ENCODE measurements around the gene NUP93.
"Not testable (repeated sequence)": the region's sequence is repeated elsewhere in the genome, so short reads cannot be mapped to it uniquely, and the experiment has no call there.

Gene NUP93

DNA sequence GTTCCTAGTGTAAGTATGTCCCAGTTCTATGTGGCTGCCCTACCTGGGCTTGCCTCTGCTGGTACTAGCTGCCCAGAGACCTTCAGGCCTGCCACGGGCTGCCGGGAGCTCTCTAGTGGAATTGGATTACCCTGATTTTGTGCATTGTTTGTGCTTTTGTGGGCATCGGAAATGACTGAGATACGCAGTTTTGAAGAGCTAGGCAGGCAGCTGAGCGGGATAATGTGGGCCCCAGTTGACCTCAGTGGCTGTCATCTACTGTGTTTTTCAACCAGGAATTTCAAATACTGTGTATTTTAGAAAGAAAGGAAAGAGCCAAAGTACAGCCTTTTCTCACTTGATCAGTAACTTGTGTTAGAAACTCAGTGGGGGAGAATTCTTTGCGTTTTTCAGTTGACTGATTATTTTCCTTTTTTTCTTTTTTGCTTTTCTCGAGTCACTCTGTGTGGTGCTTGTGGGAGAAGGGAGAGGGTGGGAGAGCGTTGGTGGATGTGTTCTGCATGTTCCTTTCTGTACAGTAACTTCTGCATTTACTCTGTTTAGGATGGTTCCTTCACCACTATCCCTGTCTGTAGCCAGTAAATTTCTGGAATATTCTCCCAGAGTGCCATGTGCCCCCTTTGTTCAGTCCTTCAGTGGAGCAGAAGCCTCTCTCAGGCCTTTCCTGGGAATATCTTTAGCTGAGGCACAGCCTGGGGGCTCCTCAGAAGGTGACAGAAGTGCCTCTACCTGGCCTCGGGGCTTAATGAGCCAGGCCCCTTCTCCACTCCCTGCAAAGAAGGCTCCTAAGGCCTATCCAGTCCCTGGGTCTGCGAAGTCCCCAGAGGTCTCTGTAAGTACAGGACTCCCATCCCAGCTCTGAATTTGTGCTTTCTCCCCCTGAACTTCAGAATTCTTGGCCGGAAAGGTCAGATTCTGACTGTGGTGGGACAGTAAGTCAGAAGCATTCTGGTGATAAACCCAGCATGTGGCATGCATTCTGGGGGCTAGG is 120.1 kb downstream of the NUP93 start:
- DNase-seq (ENCODE audit: low spot score): no peak

DNA sequence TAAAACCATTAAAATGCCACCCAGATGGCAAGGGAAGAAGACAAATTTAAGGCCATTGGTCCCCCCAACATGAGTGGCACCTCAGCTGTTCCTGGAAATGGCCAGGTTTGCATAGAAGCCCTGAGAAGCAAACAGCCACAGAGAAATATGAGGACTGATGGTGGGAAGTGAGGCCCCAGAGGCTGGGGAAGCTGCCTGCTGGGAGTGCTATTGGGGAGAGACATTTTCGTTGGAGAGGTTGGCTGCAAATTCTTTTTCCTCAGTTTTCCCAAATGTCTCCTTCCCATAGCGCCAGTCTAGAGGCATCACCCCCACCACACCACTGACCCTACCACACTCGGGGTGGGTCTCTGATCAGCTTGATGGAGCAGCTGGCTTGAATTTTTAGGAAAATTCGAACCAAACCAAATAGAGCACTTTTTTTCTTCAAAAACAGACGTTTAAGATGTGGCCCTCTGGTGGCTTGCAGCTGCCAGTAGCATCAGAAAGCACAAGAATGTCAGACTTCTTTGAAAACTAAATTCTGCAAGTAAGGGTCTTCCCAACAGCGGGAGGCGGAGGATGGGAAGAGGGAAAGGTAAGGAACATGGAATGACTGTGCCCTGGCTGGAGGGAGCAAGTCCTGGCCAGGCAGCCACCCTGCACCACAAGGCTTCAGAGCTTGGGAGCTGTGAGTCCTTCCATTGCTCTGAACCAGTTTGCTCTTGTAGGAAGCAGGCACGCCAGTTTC is 121.9 kb downstream of the NUP93 start:
- DNase-seq (ENCODE audit: low spot score): no peak

DNA sequence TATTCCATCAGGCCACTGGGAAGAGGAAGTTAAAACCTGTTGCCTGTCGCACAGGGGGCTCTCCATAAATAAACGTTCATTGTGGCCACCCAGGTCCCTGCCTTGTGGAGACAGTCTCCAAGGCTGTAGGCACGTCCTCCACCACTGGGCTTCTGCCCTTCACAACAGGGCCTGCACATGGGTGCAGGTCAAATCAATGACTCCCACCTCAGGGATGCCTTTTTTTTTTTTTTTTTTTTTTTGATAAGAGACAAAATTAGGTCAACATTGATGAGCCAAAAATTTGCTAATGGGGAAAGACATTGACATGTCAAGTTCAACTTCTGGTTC is 122.4 kb downstream of the NUP93 start:
- DNase-seq (ENCODE audit: low spot score): no peak

DNA sequence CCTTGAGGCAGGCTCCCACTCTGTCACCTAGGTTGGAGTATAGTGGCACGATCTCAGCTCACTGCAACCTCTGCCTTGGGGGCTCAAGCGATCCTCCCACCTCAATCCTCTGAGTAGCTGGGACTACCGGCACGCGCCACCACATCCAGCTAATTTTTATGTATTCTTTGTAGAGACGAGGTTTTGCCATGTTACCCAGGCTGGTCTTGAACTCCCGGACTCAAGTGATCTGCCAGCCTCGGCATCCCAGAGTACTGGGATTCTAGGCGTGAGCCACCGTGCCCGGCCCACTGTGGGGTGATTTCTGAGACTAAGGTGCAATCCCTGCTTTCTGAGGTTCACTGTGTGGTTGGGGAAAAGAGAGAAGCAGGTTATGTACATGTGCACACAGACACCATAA is 123.0 kb downstream of the NUP93 start:
- no peak for DNase-seq (ENCODE audit: low spot score)

DNA sequence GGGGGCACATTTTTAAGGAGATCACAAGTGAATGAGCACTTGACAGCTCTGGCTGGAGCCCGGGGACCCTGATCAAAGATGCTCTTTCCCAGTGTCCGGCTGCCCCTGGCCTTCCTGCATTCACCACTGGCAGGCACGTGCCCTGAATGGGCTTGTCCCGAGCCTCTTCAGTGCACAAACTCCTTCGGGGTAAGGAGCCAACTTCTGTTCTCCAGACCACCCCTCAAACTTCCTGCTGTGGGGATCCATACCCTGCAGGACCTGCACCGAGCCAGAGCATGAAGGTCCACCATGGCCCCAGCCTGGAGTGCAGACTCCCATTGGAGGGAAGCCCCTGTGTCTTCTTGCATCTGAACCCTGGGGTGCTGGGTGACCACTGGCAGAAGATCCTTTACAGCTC is 125.3 kb downstream of the NUP93 start:
- no peak for DNase-seq (ENCODE audit: low spot score)

DNA sequence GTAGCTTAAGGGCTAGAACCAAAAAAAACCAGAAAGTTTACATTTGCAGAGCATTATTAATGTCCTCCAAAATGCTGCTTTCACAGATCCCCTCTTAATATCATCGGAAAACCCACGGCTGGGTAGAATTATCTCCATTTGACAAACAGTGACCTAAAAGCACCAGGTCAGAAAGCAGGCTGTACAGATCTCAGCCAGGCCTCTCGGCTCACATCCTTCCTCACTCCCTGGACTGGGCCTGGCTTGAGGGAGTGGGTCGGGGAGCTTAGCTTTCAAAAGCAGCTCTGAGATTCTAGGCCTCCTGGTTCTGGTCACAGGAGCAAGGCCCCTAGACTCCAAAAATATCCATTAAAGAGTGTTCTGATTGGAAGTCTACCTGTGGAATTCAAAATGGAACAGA is 126.0 kb downstream of the NUP93 start:
- DNase-seq (ENCODE audit: low spot score): no peak

DNA sequence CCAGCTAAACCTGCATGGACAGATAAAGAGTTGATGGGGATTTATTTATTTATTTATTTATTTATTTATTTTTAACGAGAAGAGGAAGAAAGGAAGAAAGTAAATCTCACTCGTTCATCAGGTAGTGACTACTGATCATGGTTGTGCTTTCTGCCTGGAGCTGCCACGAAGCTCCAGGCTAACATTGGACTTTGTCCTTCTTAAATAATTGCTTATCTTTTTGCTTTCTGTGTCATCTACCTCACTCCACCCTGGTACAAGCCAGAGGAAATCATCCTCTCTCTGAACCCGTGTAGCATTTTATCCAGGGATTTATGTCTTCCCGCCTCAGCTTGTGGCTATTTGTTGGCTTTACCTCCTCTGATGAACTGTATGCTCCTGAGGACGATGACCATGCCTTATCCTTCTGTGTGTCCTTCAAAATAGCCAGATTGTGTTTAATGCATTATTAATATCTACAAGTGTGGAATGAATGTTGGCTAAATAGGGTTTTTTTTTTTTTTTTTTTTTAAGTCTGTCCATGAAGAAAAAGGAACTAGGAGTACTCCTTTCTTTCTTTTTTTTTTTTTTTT is 127.0 kb downstream of the NUP93 start:
- DNase-seq (ENCODE audit: low spot score): no peak

DNA sequence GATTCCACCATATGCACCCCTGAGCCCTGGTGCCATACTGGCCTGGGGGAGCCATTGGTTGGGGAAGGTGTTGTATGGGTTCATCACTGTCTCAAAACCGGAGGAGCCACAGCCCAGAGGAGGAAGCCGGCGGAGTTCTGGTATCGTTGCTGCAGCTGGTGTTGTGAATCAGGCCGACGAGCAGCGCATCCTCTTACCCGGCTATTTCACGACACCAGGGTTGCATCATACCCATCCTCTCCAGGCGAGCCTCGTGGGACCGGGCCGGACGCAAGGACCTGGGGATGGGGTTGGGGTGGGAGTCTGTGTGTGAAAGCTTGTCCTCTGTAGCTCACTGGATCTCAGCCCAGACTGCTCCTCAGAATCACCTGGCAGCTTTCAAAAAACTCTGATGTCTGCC is 128.4 kb downstream of the NUP93 start:
- DNase-seq (ENCODE audit: low spot score): no peak

DNA sequence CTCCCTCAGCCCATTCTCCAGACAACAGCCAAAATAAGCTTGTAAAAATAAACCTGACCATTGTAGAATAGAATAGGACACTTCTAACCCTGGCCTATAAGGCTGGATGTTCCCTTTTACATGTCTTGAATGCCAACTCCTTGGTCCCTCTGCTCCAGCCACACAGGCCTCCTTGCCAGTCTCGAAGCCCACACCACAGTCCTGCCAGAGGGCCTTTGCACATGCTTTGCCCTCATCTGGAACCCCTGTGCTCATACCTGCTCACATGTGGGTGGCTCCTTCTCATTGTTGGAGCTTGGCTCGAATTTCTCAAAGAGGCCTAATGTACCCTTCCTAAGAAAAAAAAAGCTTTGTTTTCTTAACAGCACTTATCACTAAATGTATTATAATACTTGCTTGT is 129.7 kb downstream of the NUP93 start:
- DNase-seq (ENCODE audit: low spot score): no peak

DNA sequence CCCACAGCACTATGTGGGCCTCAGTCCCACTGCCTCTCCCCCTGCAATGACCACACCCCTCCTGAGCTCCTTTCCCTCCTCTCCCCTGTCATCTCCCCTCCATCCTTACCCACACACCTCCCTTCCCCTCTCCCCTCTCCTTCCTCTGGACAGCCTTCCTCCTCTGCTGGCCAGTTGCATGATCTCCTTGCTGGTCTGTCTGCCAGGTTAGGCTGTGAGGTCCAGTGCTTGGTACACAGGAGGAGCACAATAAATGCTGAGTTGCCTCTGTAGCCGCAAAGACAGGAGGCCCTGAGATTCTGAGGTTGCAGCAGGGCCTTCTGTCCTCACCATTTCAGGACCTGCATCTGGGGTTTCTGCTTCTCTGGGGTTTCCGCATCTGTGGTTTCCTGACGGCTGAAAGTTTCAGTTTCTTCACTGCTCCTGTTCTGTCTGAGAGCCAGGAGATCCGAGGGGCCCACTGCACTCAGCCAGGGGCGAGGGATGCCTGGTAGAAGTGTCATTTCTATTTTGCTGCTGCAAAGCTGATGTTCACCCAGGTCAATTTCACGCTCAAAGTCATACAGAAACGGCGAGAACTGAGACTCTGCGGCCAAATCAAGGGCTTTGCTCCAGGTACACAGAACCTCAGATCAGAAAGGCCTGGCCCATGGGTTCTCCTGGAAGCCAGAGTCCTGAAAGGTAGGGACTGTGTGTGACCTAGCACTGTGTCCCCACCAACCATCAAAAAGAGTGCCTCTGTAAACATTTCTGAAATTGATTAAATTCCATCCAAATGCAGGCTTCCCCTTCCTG is 130.5 kb downstream of the NUP93 start:
- peak; percentile 68 for DNase-seq (ENCODE audit: low spot score)

DNA sequence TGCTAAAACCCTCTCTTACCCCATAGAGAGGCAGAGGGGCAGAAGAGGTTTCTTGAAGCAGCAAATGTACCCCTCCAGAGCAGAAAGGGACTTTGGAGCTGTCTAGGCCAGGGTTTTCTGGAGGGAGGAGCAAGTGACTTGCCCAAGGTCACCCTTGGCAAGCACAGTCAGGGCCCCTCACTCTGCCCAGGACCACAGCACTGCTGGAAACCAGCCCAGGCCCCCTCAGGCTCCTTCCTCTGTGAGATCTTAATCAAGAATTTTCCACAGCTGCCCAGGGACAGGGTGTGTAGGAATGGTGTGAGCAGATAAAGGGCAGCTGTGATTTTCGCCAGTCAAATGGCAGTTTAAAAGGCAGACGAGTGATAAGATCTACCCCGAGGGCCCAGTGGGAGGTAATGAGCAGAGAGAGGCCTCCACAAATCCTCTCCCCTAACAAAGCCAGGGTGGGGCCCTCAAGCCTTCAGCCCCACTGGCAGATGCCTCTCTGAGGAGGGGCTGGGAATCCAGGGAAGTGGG is 131.2 kb downstream of the NUP93 start:
- no peak for DNase-seq (ENCODE audit: low spot score)

DNA sequence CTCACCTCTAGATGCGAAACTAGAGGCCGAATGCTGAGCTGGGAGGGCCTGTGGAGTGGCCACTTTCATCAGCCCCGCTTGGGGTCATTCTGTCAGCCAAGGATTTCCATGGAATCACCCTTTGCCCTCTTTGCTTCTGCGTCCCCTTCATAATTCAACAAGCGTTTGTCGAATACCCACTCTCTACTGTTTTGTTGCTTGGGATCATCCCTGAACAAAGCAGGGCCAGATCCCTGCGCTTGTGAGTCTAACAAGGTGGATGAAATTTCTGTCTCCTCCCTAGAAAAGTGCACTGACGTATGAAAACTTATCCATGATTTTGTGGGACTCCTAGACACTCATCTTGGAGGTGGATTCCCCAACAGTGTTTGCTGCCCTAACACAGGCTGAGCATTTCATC is 131.8 kb downstream of the NUP93 start:
- no peak for DNase-seq (ENCODE audit: low spot score)

DNA sequence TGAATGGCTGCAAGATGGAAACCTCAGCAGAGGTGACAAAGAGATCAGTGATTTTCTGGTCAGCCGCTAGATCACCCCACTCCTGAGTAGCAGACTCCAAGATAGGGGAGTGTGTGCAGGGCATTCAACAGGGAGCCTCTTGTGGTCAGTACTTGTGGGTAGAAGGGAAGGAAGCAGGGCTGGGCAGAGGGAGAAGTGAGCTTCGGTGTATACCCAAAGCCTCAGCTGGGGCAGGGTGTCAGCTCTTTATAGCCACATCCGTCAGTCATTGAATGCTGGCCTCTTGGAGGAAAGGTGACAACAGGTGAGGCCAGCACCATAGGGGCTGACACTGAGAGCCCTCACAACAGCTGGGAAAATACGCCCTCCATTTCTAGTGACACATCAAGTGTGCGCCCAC is 132.8 kb downstream of the NUP93 start:
- no peak for DNase-seq (ENCODE audit: low spot score)

DNA sequence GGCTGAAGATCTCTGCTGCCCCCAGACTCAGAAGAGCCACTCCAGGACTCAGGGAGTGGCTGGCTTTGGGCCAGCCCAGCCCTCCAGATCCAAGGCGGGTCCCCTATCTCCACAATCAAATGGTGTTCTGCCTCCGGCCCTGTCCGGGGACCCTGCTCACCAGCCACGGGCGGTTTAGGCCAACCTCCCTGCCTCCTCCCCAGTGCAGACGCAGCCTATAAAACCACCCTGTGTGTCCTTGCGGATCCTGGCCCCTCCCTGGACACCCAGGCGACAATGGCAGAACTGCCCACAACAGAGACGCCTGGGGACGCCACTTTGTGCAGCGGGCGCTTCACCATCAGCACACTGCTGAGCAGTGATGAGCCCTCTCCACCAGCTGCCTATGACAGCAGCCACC is 135.0 kb downstream of the NUP93 start, which contains the start of gene SLC12A3:
TSS of gene SLC12A3 (plus strand) at position 248 of the 400 bp plus-strand sequence. CDS start at position 277, 29 bp downstream.
- no peak for DNase-seq (ENCODE audit: low spot score)

DNA sequence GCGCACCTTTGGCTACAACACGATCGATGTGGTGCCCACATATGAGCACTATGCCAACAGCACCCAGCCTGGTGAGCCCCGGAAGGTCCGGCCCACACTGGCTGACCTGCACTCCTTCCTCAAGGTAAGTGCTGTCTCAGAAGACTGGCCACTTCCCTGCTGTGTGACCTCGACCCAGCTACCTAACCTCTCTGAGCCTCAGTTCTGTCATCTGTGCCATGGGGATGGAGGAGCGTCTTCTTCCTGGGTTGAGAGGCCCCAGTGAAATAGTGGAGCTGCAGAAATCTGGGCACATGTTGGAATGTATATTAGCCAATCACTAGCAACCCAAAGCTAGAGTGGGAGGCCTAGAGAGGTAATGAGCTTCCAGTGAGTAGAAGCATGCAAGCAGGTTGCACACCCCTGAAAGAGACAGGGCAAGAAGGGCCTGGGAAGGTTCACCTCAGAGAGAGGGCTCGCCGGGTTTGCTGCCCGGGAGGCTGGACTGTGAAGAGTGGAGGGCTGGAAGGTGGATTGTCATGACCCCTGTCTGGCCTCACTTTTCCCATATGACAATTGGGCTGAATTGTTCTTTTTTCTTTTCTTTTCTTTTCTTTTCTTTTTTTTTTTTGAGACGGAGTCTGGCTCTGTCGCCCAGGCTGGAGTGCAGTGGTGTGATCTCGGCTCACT is 135.6 kb downstream of the NUP93 start:
- DNase-seq (ENCODE audit: low spot score): no peak

DNA sequence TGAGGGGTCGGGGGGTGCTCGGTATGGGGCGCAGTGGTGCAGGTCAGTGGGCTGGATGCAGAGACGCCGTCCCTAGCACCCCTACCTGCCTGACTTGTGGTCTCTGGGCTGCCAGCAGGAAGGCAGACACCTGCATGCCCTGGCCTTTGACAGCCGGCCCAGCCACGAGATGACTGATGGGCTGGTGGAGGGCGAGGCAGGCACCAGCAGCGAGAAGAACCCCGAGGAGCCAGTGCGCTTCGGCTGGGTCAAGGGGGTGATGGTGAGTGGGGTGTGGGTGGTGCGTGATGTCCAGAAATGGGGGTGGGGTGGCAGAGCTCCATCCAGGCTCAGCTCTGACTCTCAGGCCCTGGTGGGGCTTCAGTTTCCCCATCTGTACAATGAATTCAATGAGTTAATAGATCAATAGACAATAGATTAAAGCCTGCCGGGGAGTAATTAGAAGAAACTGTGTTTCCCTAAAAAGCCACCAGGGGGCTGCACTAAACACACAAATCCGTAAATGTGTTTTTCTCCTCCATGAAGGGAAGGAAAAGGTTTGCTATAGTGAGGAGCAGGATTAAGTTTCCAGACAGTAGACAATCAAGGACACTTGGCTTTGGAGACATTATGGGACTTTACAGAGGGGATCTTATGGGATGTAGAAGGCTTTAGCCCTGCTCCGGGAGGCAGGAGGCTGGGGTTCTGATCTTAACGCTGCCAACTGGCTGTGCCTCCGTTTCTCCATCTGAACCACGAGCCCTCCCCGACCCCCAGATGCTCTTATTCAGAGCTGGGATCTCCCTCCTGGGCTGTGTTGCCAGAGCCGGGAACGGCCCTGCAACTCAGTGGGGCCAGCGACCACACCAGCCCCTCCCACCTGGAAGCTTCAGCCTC is 137.3 kb downstream of the NUP93 start:
- peak; percentile 66 for DNase-seq (ENCODE audit: low spot score)

DNA sequence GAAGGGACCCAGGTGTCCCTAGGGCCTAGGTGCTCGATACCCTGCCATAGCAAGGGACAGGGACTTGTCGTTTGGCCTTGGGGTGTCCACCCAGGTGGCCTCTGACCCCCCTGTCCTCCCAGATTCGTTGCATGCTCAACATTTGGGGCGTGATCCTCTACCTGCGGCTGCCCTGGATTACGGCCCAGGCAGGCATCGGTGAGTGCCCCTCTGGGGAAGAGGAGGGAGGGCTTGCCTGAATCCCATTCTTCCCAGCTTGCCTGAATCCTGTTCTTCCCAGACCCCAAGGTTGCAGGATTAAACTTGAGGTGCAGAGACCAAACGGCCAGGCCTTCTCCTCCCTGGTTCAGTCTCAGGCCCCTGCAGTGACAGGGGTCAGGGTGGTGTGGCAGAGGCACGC is 138.2 kb downstream of the NUP93 start:
- DNase-seq (ENCODE audit: low spot score): no peak

DNA sequence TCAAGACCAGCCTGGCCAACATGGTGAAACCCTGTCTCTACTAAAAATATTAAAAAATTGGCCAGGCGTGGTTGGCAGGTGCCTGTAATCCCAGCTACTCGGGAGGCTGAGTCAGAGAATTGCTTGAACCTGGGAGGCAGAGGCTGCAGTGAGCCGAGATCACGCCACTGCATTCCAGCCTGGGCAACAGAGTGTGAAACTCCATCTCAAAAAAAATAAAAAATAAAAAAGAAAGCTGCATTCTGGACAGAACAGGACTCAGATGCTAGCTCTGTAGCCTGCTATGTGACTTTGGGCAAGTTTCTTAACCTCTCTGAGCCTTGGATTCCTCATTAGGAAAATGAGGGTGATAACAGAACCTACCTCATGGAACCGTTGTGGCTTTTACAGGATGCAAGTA is 138.8 kb downstream of the NUP93 start:
- DNase-seq (ENCODE audit: low spot score): not testable (repeated sequence)

DNA sequence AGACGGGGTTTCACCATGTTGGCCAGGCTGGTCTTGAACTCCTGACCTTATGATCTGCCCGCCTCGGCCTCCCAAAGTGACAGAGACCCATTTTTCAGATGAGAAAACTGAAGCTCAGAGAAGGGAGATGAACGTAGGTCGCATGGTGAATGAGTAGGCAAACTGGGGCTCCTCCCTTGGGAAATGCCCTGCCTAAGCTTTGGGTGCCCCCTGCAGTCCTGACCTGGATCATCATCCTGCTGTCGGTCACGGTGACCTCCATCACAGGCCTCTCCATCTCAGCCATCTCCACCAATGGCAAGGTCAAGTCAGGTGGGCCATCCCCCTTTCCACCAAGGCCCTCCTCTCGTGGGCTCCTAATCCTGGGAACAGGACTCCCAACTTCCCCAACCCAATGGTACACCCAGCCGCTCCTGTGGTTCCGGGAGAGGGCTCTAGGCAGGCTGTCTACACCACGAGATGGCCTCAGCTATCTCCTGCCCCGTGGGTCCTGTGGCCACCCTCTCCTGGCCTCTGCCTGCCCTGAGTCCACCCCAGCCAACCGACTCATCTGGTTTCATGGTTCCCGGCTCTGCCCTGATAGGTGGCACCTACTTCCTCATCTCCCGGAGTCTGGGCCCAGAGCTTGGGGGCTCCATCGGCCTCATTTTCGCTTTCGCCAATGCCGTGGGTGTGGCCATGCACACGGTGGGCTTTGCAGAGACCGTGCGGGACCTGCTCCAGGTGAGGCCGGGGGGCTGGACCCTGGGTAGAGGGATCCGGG is 139.8 kb downstream of the NUP93 start:
- DNase-seq (ENCODE audit: low spot score): peak; percentile 48

All from activated CD4-positive, alpha-beta T cell treated with anti-CD3 and anti-CD28 coated beads, Interleukin-2, Interleukin-4, amounts not matched to agents 100 ng/mL and 50 ng/mL, durations not matched to agents 16 hours and 8 hours (primary cell).